HEK293T (cell line): ENCODE measurements around the gene TOMM7.

Experiments used
- BHLHE40 ChIP-seq: fragments of 450-650 bp; IDR thresholded peaks from 2 replicates; pipeline ENCODE4 v1.6.1; 2016; ENCODE audit warnings: mild to moderate bottlenecking, moderate library complexity, borderline replicate concordance
- NFRKB ChIP-seq: fragments of 450-650 bp; IDR thresholded peaks from 2 replicates; pipeline ENCODE4 v1.6.1; 2016; ENCODE audit warnings: mild to moderate bottlenecking, moderate library complexity
- SP1 ChIP-seq: fragments of 450-650 bp; IDR thresholded peaks from 2 replicates; pipeline ENCODE4 v1.6.1; 2017

DNA sequence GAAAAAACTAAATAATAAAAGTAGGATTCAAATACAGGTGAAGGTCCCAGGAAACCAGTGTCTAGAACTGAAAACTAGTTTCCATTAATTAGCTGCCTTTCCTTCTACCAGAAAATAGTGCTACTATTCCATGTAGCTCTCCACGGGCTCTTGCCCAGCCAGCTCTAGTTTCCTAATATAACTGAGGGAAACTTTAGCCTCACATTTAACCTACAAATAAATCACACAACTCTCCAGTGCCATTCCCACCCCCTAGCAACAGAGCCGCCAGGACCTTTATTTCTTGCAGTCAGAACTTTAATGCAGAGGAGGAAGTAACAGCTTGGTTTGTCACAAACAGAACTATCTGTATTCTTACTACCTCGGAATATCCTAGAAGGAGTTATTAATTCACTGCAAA is 10.3 kb downstream of the TOMM7 start:
- TF ChIP-seq SP1 (no peak), BHLHE40 (no peak), NFRKB (no peak)
